ENCODE measurements around the gene HSF5. TPM values are rescaled to one million over a fixed set of nuclear protein-coding genes. Genes with fewer than 3 reads are reported as not detected.

HSF5 gene
- total and polyA plus RNA-seq, 2 donors (not counting 3 experiments of a cell fraction or from before 2014, with no cell fraction given): 0.03 TPM; not detected in 1

GRCh38 chr17:58480090-58480489, 8.1 kb downstream of the HSF5 start:
- Histone ChIP-seq H3K79me2 (ENCODE audit: control insufficient read depth, insufficient read depth, low read length) (no peaks in the 10 kb centered on the region), H2AFZ (ENCODE audit: low read depth, low read length) (no peak overlapping the region), H3K36me3 (ENCODE audit: control insufficient read depth in 2 of 2, extremely low read depth in 1 of 2, insufficient read depth in 2 of 2, low read length in 2 of 2) (no peaks in the 10 kb centered on the region), H3K4me3 (replicated peaks in 1 of 3; ENCODE audit: insufficient read depth in 1 of 3, low read depth in 1 of 3, low read length in 3 of 3) (no peak overlapping the region), H3K4me1 (ENCODE audit: control insufficient read depth, extremely low read depth, insufficient read depth, low read length) (no peaks in the 10 kb centered on the region), H3K9me1 (replicated peaks; ENCODE audit: control insufficient read depth, extremely low read depth, insufficient read depth, low read length) (no peaks in the 10 kb centered on the region), H3K9me3 (replicated peaks; ENCODE audit: control insufficient read depth, insufficient read depth, low read length) (no peaks in the 10 kb centered on the region), H3K27me3 (ENCODE audit: control insufficient read depth in 2 of 2, insufficient read depth in 2 of 2, low read length in 2 of 2) (no peaks in the 10 kb centered on the region), H4K20me1 (replicated peaks; ENCODE audit: control insufficient read depth, extremely low read depth, insufficient read depth, low read length) (no peaks in the 10 kb centered on the region), H3K27ac (ENCODE audit: insufficient read depth, low read depth, low read length) (no peak overlapping the region), H3K4me2 (ENCODE audit: insufficient read depth, low read length) (no peak overlapping the region), H3K9ac (replicated peaks; ENCODE audit: extremely low read depth, insufficient read depth, low read length) (no peak overlapping the region)
- no TSS peak for BruUV-seq (replicated peaks)
- intact Hi-C loops (cut with micrococcal nuclease) (no loop called here), dilution Hi-C loops (cut with MboI; ENCODE audit: extremely low pct_ligation_motif_present, low sequenced_read_pairs) (no loop called here)
- no peak for TF ChIP-seq EZH2 (IDR thresholded peaks at IDR 0.05; ENCODE audit: borderline replicate concordance, low read depth, low read length, severe bottlenecking)
- no peak for TF ChIP-seq POLR2A (IDR thresholded peaks at IDR 0.05; ENCODE audit: low read depth, low read length)
- TF ChIP-seq FOS (IDR thresholded peaks at IDR 0.05; ENCODE audit: borderline replicate concordance, insufficient read depth, low read length): no peak
- no peak for TF ChIP-seq MYC (IDR thresholded peaks at IDR 0.05; ENCODE audit: low read depth, low read length)
- no peak for TF ChIP-seq MAX (IDR thresholded peaks at IDR 0.05; ENCODE audit: insufficient read depth, insufficient read length)
- TF ChIP-seq JUN (IDR thresholded peaks at IDR 0.05; ENCODE audit: borderline replicate concordance, insufficient read depth, insufficient read length, low read depth): no peak
- TF ChIP-seq, protein P1, sequence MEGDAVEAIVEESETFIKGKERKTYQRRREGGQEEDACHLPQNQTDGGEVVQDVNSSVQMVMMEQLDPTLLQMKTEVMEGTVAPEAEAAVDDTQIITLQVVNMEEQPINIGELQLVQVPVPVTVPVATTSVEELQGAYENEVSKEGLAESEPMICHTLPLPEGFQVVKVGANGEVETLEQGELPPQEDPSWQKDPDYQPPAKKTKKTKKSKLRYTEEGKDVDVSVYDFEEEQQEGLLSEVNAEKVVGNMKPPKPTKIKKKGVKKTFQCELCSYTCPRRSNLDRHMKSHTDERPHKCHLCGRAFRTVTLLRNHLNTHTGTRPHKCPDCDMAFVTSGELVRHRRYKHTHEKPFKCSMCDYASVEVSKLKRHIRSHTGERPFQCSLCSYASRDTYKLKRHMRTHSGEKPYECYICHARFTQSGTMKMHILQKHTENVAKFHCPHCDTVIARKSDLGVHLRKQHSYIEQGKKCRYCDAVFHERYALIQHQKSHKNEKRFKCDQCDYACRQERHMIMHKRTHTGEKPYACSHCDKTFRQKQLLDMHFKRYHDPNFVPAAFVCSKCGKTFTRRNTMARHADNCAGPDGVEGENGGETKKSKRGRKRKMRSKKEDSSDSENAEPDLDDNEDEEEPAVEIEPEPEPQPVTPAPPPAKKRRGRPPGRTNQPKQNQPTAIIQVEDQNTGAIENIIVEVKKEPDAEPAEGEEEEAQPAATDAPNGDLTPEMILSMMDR (IDR thresholded peaks at IDR 0.05; ENCODE audit: extremely low read depth in 1 of 2, insufficient read depth in 1 of 2, low read depth in 1 of 2, low read length in 2 of 2): no peak
- no peak for TF ChIP-seq GATA2 (IDR thresholded peaks at IDR 0.05; ENCODE audit: insufficient read depth, insufficient read length, low read depth, low read length)
- TF ChIP-seq POLR2AphosphoS5 (IDR thresholded peaks at IDR 0.05; ENCODE audit: insufficient read depth, low read depth, low read length): no peak
- CTCF ChIA-PET: no interaction called here
- POLR2A ChIA-PET: no interaction called here
- FAIRE-seq (no peak), DNase-seq (ENCODE audit: low read depth, low spot score) (no peak)
